CD14-positive monocyte (primary cell): ENCODE measurements around the gene CEP68. TPM values are rescaled to one million over a fixed set of nuclear protein-coding genes. Genes with fewer than 3 reads are reported as not detected.
"Not testable (repeated sequence)": the region's sequence is repeated elsewhere in the genome, so short reads cannot be mapped to it uniquely, and the experiment has no call there.

ENCODE experiments used
- DNase-seq, 3 donors: peaks; one replicate each; pipeline ENCODE4 v3.0.0-alpha.2; 2011 to 2022
- H2AFZ ChIP-seq: 2 replicates; pipeline ENCODE4 v1.6.0; 2012; ENCODE audit warnings: mild to moderate bottlenecking, low read depth, low read length, inconsistent platforms; ENCODE audit not compliant: insufficient read depth, poor library complexity, severe bottlenecking
- H3K27ac ChIP-seq, 2 donors: 1 replicate in 1 of 2; 2 replicates in 1 of 2; pipeline ENCODE4 v1.5.1; 2012 to 2013; ENCODE audit warnings: low read length in 2 of 2, control low read depth in 1 of 2, inconsistent platforms in 1 of 2, low read depth in 1 of 2, mild to moderate bottlenecking in 1 of 2
- H3K27me3 ChIP-seq, 2 donors: one replicate each; pipeline versions ENCODE4 v1.6.0 to v1.6.1; 2011 to 2013; ENCODE audit warnings: low read length in 2 of 2; ENCODE audit not compliant: control insufficient read depth in 2 of 2, insufficient read depth in 2 of 2
- H3K36me3 ChIP-seq, 2 donors: replicated peaks in 1 of 2; 1 replicate in 1 of 2; 2 replicates in 1 of 2; pipeline versions ENCODE4 v1.5.1 to v1.6.1; 2012 to 2013; ENCODE audit warnings: low read length in 2 of 2, control low read depth in 1 of 2, inconsistent platforms in 1 of 2, mild to moderate bottlenecking in 1 of 2; ENCODE audit not compliant: insufficient read depth in 2 of 2, control insufficient read depth in 1 of 2
- H3K4me1 ChIP-seq, 2 donors: 1 replicate in 1 of 2; 2 replicates in 1 of 2; pipeline versions ENCODE4 v1.5.1 to v1.6.1; 2012 to 2013; ENCODE audit warnings: low read length in 2 of 2, control low read depth in 1 of 2, inconsistent platforms in 1 of 2, mild to moderate bottlenecking in 1 of 2, moderate library complexity in 1 of 2; ENCODE audit not compliant: insufficient read depth in 2 of 2, control insufficient read depth in 1 of 2
- H3K4me2 ChIP-seq: replicated peaks from 2 replicates; pipeline ENCODE3; 2012; ENCODE audit warnings: low read length, moderate library complexity, mild to moderate bottlenecking; ENCODE audit not compliant: poor library complexity, severe bottlenecking; ENCODE audit errors: extremely low read depth
- H3K4me3 ChIP-seq, 3 experiments: fragments of 200-600 bp in 1 of 3; sonication (generic) in 1 of 3; replicated peaks in 1 of 3; 1 replicate in 2 of 3; 2 replicates in 1 of 3; pipeline ENCODE4 v1.5.1; 2011 to 2013; ENCODE audit warnings: low read length in 3 of 3, mild to moderate bottlenecking in 3 of 3, control low read depth in 2 of 3, low read depth in 2 of 3, inconsistent platforms in 1 of 3, moderate library complexity in 1 of 3
- H3K79me2 ChIP-seq: 2 replicates; pipeline ENCODE4 v1.6.0; 2012; ENCODE audit warnings: mild to moderate bottlenecking, control low read depth, inconsistent platforms, low read length, moderate library complexity; ENCODE audit not compliant: insufficient read depth
- H3K9ac ChIP-seq: 2 replicates; pipeline ENCODE4 v1.6.0; 2017; ENCODE audit warnings: low read length, mild to moderate bottlenecking; ENCODE audit not compliant: insufficient read depth, poor library complexity, severe bottlenecking
- H3K9me3 ChIP-seq, 2 donors: replicated peaks in 1 of 2; 1 replicate in 1 of 2; 2 replicates in 1 of 2; pipeline versions ENCODE4 v1.5.1 to v1.6.1; 2012 to 2013; ENCODE audit warnings: low read length in 2 of 2, control low read depth in 1 of 2; ENCODE audit not compliant: control insufficient read depth in 1 of 2, insufficient read depth in 1 of 2
- H4K20me1 ChIP-seq: 2 replicates; pipeline ENCODE4 v1.6.0; 2012; ENCODE audit warnings: mild to moderate bottlenecking, low read length, control low read depth, moderate library complexity; ENCODE audit not compliant: insufficient read depth
- H3K27ac Mint-ChIP-seq, 7 donors: one replicate each; pipeline ENCODE4 v1.8.0; 2020; ENCODE audit warnings: mild to moderate bottlenecking in 7 of 7, mixed read lengths in 7 of 7, moderate library complexity in 6 of 7, inconsistent platforms in 2 of 7
- H3K27me3 Mint-ChIP-seq, 3 donors: one replicate each; pipeline ENCODE4 v1.8.0; 2021 to 2022; ENCODE audit warnings: low read depth in 3 of 3, mild to moderate bottlenecking in 3 of 3, mixed read lengths in 3 of 3, moderate library complexity in 3 of 3, inconsistent platforms in 1 of 3
- H3K36me3 Mint-ChIP-seq, 2 donors: one replicate each; pipeline ENCODE4 v1.8.0; 2020; ENCODE audit warnings: mixed read lengths in 2 of 2, inconsistent platforms in 1 of 2, mild to moderate bottlenecking in 1 of 2
- H3K4me1 Mint-ChIP-seq: one replicate; pipeline ENCODE4 v1.8.0; 2020; ENCODE audit warnings: mild to moderate bottlenecking, mixed read lengths
- H3K4me3 Mint-ChIP-seq, 2 donors: one replicate each; pipeline ENCODE4 v1.8.0; 2020; ENCODE audit warnings: mild to moderate bottlenecking in 2 of 2, mixed read lengths in 2 of 2, moderate library complexity in 1 of 2
- H3K9me3 Mint-ChIP-seq, 7 donors: one replicate each; pipeline ENCODE4 v1.8.0; 2020 to 2022; ENCODE audit warnings: mixed read lengths in 7 of 7, mild to moderate bottlenecking in 6 of 7, moderate library complexity in 6 of 7, inconsistent platforms in 2 of 7
- CTCF ChIP-seq: fragments of 200-600 bp; IDR thresholded peaks from one replicate; pipeline ENCODE4 v1.8.0; 2022; ENCODE audit warnings: antibody characterized with exemption, mild to moderate bottlenecking
- WGBS: methylation state at CpG from one replicate; pipeline ENCODE4 v1.1.5; 2013; ENCODE audit warnings: missing lambda C conversion rate; ENCODE audit not compliant: insufficient coverage; 5-methylcytosine and 5-hydroxymethylcytosine counted together
- intact Hi-C, 2 donors: fragments of 100-400 bp; cut with micrococcal nuclease; formaldehyde crosslinking; loops; one replicate each; pipeline versions ENCODE4 v1.15.0 to v1.15.1; 2023
- polyA plus RNA-seq, 3 donors: library from polyadenylated mRNA; depleted of rRNA in 1 of 3; unstranded in 2 of 3; stranded (reverse) in 1 of 3; fragments of 300-500 nt in 2 of 3; fragments of >200 nt in 1 of 3; fragmentation: Illumina TruSeq in 2 of 3; gene quantifications; 1 replicate in 2 of 3; 2 replicates in 1 of 3; pipeline ENCODE4 v1.2.3, GENCODE V29; 2012 to 2021

The CEP68 gene
- polyA plus RNA-seq, 3 donors: 2.5 to 6.5 (median 2.8) TPM

- TF ChIP-seq CTCF: no peak
- peak overlapping the region in 1 of 3 experiments; percentile 8 for H3K4me3 ChIP-seq
- H3K4me1 ChIP-seq: peaks cover 49 to 52% of the 10 kb centered on the region in 2 donors
- Mint-ChIP-seq H3K36me3 (peaks cover 0 to 10% of the 10 kb centered on the region in 2 donors), H3K4me1 (peaks cover 42% of the 10 kb centered on the region), H3K9me3 (no peaks in the 10 kb centered on the region), H3K4me3 (peak overlapping the region; percentile 39 to 62), H3K27me3 (no peaks in the 10 kb centered on the region), H3K27ac (peak overlapping the region in 2 of 7 donors; percentile 11 to 57)
- peak overlapping the region; percentile 47 for H2AFZ ChIP-seq
- H3K4me2 ChIP-seq: peak overlapping the region; percentile 21
- no peaks in the 10 kb centered on the region for H3K79me2 ChIP-seq
- no peak for DNase-seq
- no peak overlapping the region for H3K9ac ChIP-seq
- H4K20me1 ChIP-seq: no peaks in the 10 kb centered on the region
- H3K9me3 ChIP-seq: no peaks in the 10 kb centered on the region
- no peaks in the 10 kb centered on the region for H3K36me3 ChIP-seq
- WGBS: no CpG with 5 or more reads among the region's 13 CpGs
- H3K27ac ChIP-seq: peak overlapping the region; percentile 4 to 21
- H3K27me3 ChIP-seq: no peaks in the 10 kb centered on the region
- intact Hi-C loops: no loop called here
Measured at GRCh38 chr2:65032019-65032975, 23.9 kb upstream of the CEP68 start.

- Histone ChIP-seq H4K20me1 (no peaks in the 10 kb centered on the region), H2AFZ (no peak overlapping the region), H3K4me1 (peaks cover 40 to 43% of the 10 kb centered on the region in 2 donors), H3K27ac (no peak overlapping the region), H3K9ac (no peak overlapping the region), H3K79me2 (no peaks in the 10 kb centered on the region), H3K36me3 (peaks cover 0 to 4% of the 10 kb centered on the region in 2 donors), H3K4me2 (no peak overlapping the region), H3K4me3 (no peak overlapping the region), H3K9me3 (no peaks in the 10 kb centered on the region), H3K27me3 (no peaks in the 10 kb centered on the region)
- Mint-ChIP-seq H3K4me1 (peaks cover 34% of the 10 kb centered on the region), H3K9me3 (no peaks in the 10 kb centered on the region), H3K4me3 (no peak overlapping the region), H3K27me3 (no peaks in the 10 kb centered on the region), H3K36me3 (peaks cover 7 to 18% of the 10 kb centered on the region in 2 donors), H3K27ac (peak overlapping the region in 1 of 7 donors; percentile 17)
- intact Hi-C loops: no loop called here
- WGBS: no CpG with 5 or more reads among the region's 4 CpGs
- TF ChIP-seq CTCF: no peak
- no peak for DNase-seq
Measured at GRCh38 chr2:65033178-65033577, 23.0 kb upstream of the CEP68 start.

GRCh38 chr2:65033667-65034066, 22.5 kb upstream of the CEP68 start:
- H3K4me2 ChIP-seq, H3K9me3 ChIP-seq, H4K20me1 ChIP-seq, H3K79me2 ChIP-seq, H3K4me3 ChIP-seq, H3K36me3 ChIP-seq, H3K4me3 Mint-ChIP-seq, H3K27me3 Mint-ChIP-seq, intact Hi-C loops, H3K9ac ChIP-seq, H2AFZ ChIP-seq, H3K27ac ChIP-seq, H3K27me3 ChIP-seq, H3K9me3 Mint-ChIP-seq, DNase-seq: not testable (repeated sequence)
- Mint-ChIP-seq H3K36me3 (peaks cover 11 to 21% of the 10 kb centered on the region in 2 donors), H3K27ac (peak overlapping the region in 1 of 7 donors; percentile 61), H3K4me1 (peaks cover 29% of the 10 kb centered on the region)
- WGBS: no CpG with 5 or more reads among the region's 4 CpGs
- H3K4me1 ChIP-seq: peaks cover 36 to 38% of the 10 kb centered on the region in 2 donors
